VCaP (cell line): Measurements from ENCODE around the gene FREM1.

Source experiments
- H3K27ac ChIP-seq: fragments of 450-650 bp; 2 replicates; pipeline ENCODE4 v1.5.1; 2017
- TF ChIP-seq, protein P1 (sequence below): fragments of 450-650 bp; conservative IDR thresholded peaks from 2 replicates; pipeline ENCODE4 v1.5.1; 2017; ENCODE audit warnings: mild to moderate bottlenecking, moderate library complexity

FREM1 gene

DNA sequence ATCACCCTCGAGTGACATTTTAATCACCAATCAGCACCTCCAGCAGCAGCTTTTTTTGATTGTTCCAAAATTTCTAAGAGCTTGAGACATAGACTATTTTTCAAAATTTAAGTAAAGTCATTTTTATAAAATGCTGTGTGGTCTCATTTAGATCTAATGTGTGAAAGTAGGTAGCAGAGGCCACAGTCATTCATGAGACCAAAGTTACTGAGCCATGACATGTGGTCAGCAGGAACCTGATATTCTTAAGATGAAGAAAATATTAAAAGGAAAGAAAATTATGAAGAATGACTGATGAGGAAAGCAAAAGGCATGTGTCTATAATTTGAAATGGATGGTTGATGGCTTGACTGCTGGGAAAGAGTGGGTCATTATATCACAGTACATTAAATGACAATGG lies 7.2 kb downstream of the FREM1 start:
- no peak overlapping the region for H3K27ac ChIP-seq
- TF ChIP-seq, protein P1, sequence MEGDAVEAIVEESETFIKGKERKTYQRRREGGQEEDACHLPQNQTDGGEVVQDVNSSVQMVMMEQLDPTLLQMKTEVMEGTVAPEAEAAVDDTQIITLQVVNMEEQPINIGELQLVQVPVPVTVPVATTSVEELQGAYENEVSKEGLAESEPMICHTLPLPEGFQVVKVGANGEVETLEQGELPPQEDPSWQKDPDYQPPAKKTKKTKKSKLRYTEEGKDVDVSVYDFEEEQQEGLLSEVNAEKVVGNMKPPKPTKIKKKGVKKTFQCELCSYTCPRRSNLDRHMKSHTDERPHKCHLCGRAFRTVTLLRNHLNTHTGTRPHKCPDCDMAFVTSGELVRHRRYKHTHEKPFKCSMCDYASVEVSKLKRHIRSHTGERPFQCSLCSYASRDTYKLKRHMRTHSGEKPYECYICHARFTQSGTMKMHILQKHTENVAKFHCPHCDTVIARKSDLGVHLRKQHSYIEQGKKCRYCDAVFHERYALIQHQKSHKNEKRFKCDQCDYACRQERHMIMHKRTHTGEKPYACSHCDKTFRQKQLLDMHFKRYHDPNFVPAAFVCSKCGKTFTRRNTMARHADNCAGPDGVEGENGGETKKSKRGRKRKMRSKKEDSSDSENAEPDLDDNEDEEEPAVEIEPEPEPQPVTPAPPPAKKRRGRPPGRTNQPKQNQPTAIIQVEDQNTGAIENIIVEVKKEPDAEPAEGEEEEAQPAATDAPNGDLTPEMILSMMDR: no peak

DNA sequence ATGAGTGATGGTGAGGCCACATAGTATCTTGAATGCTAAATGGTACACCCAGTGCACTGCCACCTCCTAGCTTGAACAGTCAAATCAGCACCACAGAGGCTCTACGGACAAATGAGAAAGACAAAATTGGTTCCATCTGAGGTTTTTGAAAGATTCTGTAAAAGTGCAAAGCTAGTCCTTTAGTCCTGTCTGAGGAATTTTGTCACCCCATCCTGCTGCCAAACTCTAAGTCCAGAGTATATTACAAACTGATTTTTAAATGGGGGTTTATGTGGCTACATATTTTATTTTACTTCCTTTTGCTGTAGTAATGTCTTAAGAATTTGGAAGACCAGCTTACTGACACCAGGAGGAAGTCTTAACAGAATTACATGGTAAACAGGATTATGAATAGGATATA lies 7.7 kb downstream of the FREM1 start:
- no peak overlapping the region for H3K27ac ChIP-seq
- TF ChIP-seq, protein P1: no peak

DNA sequence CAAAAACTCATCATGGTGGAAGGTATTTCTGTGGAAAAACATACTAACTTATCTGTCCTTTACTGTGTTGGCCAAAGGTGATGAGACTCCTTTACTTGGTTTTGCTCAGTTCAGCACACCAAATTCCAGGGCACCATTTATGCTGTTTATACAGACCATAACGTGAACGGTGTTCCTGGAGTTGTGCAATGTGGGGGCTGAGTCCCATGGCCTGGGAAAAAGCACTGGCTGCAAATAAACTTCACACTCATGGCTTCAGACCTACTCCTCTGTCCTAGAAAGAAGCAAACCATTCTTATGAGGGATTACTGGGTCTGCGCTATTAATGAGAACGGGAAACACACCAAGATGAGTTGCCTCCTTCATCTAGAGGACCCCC lies 10.4 kb downstream of the FREM1 start:
- H3K27ac ChIP-seq: no peak overlapping the region

DNA sequence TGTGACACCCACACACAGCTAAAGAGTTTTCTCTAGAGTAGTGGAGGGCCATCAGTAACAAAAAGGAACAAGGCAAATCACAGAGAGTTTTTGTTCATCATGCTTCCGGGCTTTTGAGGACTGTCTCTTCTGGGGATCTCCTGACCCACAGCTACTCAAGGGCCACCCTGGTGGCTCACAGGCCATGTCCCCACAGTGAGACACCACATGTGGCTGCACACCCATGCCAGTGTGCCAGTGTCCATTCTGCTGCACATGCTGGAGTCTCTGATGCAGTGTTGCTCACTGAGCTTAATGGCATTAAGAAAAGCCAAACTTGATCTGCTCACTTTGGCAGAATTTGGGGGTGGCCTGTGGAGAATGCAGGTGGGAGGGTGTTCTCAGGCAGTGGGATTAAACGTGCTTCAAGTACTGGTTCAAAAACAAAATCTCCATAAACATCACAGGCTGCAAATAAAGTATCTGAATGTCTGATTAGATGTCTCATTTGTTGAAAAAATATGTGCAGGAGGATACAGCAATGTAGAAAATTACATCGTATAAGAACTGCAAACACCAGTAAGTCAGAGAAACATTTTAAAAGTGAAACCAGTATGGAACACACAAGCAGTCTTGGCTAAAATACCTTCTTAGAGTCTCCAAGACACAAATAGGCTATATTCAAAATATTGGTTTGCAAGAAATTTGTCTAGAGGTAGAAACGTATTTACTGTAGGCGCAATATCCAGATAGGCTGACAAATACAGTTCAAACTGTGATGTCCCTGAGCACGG lies 11.0 kb downstream of the FREM1 start:
- TF ChIP-seq, protein P1: no peak

More for the DNA sequence above, 10.4 kb downstream of the FREM1 start:
- TF ChIP-seq, protein P1: no peak

GRCh38 chr9:14895806-14896205 lies 14.4 kb downstream of the FREM1 start:
- no peak overlapping the region for H3K27ac ChIP-seq
- TF ChIP-seq, protein P1: no peak

More for the DNA sequence above, 11.0 kb downstream of the FREM1 start:
- H3K27ac ChIP-seq: no peak overlapping the region

DNA sequence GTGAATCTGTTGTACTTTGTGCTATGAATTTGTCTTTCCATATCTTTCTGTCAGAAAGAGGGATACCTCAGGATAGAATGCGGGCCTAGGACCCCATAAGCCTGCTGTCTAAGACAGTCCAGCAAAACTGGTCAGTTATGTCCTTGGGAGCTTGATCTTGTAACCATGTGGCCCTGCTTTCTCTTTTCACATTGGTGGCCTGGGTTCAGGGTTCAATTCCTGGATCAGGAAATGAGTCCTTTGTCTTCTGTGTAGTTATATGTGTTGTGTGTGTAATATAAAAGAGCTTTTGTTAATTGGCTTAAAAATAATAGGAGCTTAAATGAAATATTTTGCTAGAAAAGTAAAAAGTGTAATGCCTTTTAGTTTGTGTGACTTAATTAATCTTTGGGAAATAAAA lies 16.9 kb downstream of the FREM1 start:
- TF ChIP-seq, protein P1: no peak
- H3K27ac ChIP-seq: no peak overlapping the region

- TF ChIP-seq, protein P1: no peak
Observed at GRCh38 chr9:14891332-14891731, 18.9 kb downstream of the FREM1 start.

More at GRCh38 chr9:14891332-14891731, 18.9 kb downstream of the FREM1 start:
- H3K27ac ChIP-seq: no peak overlapping the region
